NCI-H2196 (cell line): ENCODE data around the gene NCOR1.

ENCODE experiments used
- DNase-seq: peaks from one replicate; lab custom pipeline; 2025; ENCODE audit not compliant: unreplicated experiment; lab: John Stamatoyannopoulos, UW

NCOR1 gene

DNA sequence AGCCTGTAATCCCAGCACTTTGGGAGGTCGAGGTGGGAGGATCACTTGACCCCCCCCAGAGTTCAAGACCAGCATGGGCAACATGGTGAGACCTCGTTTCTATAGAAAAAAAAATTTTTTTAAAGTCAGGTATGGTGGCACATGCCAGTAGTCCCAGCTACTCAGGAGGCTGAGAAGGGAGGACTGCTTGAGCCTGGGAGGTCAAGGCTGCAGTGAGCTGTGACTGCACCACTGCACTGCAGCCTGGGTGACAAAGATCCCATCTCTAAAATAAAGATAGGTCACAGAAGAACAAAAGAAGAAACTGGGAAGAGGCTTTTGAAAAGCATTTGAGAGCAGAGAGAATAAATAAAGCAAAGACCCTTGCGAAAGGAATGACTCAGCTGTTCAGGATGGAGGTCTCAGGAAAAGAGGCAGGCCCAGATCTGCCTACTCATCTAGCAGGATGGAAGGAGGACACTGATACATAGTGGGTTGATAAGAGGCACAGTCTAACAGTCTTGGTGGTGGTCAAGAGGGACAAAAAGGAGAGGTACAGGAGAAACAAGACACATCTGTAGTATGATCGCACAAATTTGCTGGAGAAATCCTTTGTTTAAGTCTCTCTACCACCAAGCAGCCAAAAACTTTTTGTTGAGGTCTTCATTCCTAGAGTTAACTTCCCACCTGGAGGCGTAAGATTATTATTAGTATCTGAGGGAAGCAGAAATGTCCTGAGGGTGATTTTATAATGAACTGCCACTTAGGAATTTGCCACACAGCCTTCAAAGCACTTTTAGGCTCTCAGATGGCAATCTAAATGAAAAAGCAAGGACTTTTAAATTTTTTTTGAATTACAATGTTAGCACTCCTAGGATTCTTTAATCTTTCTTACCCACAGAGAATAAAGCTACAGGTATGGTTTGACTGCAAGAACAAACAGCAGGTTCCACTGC lies 233.4 kb downstream of the NCOR1 start:
- no peak for DNase-seq

- DNase-seq = no peak
These were observed 234.1 kb downstream of the NCOR1 start for GRCh38 chr17:15981208-15981607.
